ENCODE measurements around the gene TTLL11. TPM values are rescaled to one million over a fixed set of nuclear protein-coding genes. Genes with fewer than 3 reads are reported as not detected.

Gene TTLL11
- total RNA-seq, 1 experiment from 2014 or later, result 1.5 TPM

DNA sequence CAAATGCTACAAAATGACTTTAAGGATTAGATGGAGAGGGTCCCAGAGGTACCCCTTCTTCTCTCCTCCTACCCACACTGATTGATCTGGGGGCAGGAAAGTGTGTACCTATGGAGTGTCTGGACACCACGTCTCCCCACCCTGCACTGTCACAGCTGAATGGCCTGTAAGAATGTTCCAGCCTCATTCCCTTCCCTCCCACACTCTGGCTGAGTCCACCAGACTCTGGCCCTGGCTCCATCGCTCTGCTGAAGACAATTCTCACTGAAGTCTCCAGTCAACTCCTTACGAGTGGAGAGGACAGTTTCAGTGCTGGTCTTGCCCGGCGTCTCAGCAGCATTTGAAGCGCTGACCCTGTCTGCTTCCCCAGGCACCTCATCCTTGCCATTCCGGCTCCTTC, 105.8 kb downstream of the TTLL11 start:
- H3K9ac ChIP-seq (ENCODE audit: extremely low read depth, insufficient read length, low read length), result no peak overlapping the region
- H2AK5ac ChIP-seq (ENCODE audit: insufficient read length, low read length), result no peak overlapping the region
- H2BK5ac ChIP-seq (ENCODE audit: insufficient read length, low read length), result no peak overlapping the region
- Mint-ChIP-seq H3K4me3 (no peak overlapping the region), H3K9me3 (no peaks in the 10 kb centered on the region), H3K36me3 (ENCODE audit: insufficient read depth in 1 of 3, low read depth in 3 of 3) (no peaks in the 10 kb centered on the region), H3K27ac (no peak overlapping the region), H3K4me1 (peaks cover 0 to 2% of the 10 kb centered on the region in 2 experiments; a peak in 1 of 4 replicates), H3K27me3 (ENCODE audit: low read depth) (peaks cover 36% of the 10 kb centered on the region)
- H3K23me2 ChIP-seq (ENCODE audit: insufficient read length, low read depth, low read length, poor library complexity, severe bottlenecking), result no peaks in the 10 kb centered on the region
- H3K56ac ChIP-seq (ENCODE audit: insufficient read length, low read depth, low read length), result no peak overlapping the region
- no peak for DNase-seq
- no peak overlapping the region for H2BK12ac ChIP-seq (ENCODE audit: insufficient read length, low read depth, low read length)
- no peaks in the 10 kb centered on the region for H3K79me2 ChIP-seq (ENCODE audit: insufficient read depth, low read length)
- H4K91ac ChIP-seq (ENCODE audit: insufficient read length, low read depth, low read length), result no peak overlapping the region
- H4K20me1 ChIP-seq (ENCODE audit: control insufficient read depth, insufficient read depth, insufficient read length), result no peaks in the 10 kb centered on the region
- TF ChIP-seq, protein P1, sequence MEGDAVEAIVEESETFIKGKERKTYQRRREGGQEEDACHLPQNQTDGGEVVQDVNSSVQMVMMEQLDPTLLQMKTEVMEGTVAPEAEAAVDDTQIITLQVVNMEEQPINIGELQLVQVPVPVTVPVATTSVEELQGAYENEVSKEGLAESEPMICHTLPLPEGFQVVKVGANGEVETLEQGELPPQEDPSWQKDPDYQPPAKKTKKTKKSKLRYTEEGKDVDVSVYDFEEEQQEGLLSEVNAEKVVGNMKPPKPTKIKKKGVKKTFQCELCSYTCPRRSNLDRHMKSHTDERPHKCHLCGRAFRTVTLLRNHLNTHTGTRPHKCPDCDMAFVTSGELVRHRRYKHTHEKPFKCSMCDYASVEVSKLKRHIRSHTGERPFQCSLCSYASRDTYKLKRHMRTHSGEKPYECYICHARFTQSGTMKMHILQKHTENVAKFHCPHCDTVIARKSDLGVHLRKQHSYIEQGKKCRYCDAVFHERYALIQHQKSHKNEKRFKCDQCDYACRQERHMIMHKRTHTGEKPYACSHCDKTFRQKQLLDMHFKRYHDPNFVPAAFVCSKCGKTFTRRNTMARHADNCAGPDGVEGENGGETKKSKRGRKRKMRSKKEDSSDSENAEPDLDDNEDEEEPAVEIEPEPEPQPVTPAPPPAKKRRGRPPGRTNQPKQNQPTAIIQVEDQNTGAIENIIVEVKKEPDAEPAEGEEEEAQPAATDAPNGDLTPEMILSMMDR (conservative IDR thresholded peaks at IDR 0.05), result no peak
- no peaks in the 10 kb centered on the region for H3K27me3 ChIP-seq (ENCODE audit: insufficient read depth, low read length)
- no peaks in the 10 kb centered on the region for H3K79me1 ChIP-seq (ENCODE audit: insufficient read depth, low read depth, low read length, poor library complexity, severe bottlenecking)
- H3K4me1 ChIP-seq (ENCODE audit: insufficient read depth, low read length), result no peaks in the 10 kb centered on the region
- H2BK120ac ChIP-seq (ENCODE audit: low read depth, low read length, poor library complexity, severe bottlenecking), result no peak overlapping the region
- H3K18ac ChIP-seq (ENCODE audit: insufficient read length, low read depth, low read length), result no peak overlapping the region
- no peak overlapping the region for H3T11ph ChIP-seq (ENCODE audit: low read length)
- H3K9me3 ChIP-seq (ENCODE audit: control insufficient read depth, low read depth, low read length), result no peaks in the 10 kb centered on the region
- no peak overlapping the region for H3K14ac ChIP-seq (ENCODE audit: insufficient read depth, low read length)
- H2AFZ ChIP-seq (ENCODE audit: low read length), result no peak overlapping the region
- H3K23ac ChIP-seq (ENCODE audit: insufficient read length, low read depth, low read length), result no peak overlapping the region
- no peak overlapping the region for H3K27ac ChIP-seq (ENCODE audit: insufficient read length, low read depth, low read length)
- no peak overlapping the region for H2BK20ac ChIP-seq (ENCODE audit: low read depth, low read length, poor library complexity, severe bottlenecking)
- no CpG with 5 or more reads among the region's 7 CpGs for WGBS (ENCODE audit: extremely low coverage, insufficient read length, low lambda C conversion rate)
- no peak overlapping the region for H3K4ac ChIP-seq (ENCODE audit: low read depth, low read length)
- H4K5ac ChIP-seq (ENCODE audit: insufficient read length, low read depth, low read length), result no peak overlapping the region
- no peak overlapping the region for H2BK15ac ChIP-seq (ENCODE audit: low read depth, low read length)
- no peak overlapping the region for H4K8ac ChIP-seq (replicated peaks; ENCODE audit: insufficient read length, low read depth, low read length)
- no peak overlapping the region for H3K4me2 ChIP-seq (ENCODE audit: insufficient read depth, insufficient read length, low read length)

All from H9 (cell line).